ENCODE results near the gene PLCXD3. TPM values are rescaled to one million over a fixed set of nuclear protein-coding genes. Genes with fewer than 3 reads are reported as not detected.

Gene PLCXD3
- total RNA-seq, 4 donors from 2014 or later = 1.3 to 10.9 (median 2.5) TPM

- no peak for DNase-seq
- Histone ChIP-seq H3K27me3 (no peaks in the 10 kb centered on the region), H3K9me3 (no peaks in the 10 kb centered on the region), H3K4me3 (replicated peaks in 1 of 3) (no peak overlapping the region), H3K36me3 (no peaks in the 10 kb centered on the region), H3K27ac (no peak overlapping the region), H3K4me1 (no peaks in the 10 kb centered on the region)
- 93 to 96% methylated on average over 2 of the region's 2 CpGs for WGBS, 2 donors
- intact Hi-C loops (cut with DNase I) = no loop called here
- TF ChIP-seq CTCF (IDR thresholded peaks at IDR 0.05) = no peak
- no peak for TF ChIP-seq POLR2A (IDR thresholded peaks at IDR 0.05)
Observed at GRCh38 chr5:41402845-41403244, 107.6 kb downstream of the PLCXD3 start.

DNA sequence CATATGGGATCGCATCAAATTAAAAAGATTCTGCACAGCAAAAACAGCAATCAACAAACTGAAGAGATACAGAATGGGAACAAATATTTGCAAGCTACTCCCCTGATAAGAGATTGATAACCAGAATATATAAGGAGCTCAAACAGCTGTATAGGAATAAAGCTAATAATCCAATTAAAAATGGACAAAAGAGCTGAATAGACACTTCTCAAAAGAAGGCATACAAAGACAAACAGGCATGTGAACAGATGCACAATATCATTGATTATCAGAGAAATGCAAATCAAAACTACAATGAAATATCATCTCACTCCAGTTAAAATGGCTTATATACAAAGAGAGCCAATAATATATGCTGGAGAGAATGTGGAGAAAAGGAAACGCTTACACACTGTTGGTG lies 110.6 kb downstream of the PLCXD3 start:
- Histone ChIP-seq H3K27me3 (no peaks in the 10 kb centered on the region), H3K9me3 (no peaks in the 10 kb centered on the region), H3K4me3 (replicated peaks in 1 of 3) (no peak overlapping the region), H3K27ac (no peak overlapping the region), H3K36me3 (no peaks in the 10 kb centered on the region), H3K4me1 (no peaks in the 10 kb centered on the region)
- TF ChIP-seq POLR2A (IDR thresholded peaks at IDR 0.05) (no peak), CTCF (IDR thresholded peaks at IDR 0.05) (no peak)
- WGBS, 2 donors = 93 to 98% methylated on average over 2 of the region's 2 CpGs
- intact Hi-C loops (cut with DNase I) = no loop called here
- DNase-seq = no peak

DNA sequence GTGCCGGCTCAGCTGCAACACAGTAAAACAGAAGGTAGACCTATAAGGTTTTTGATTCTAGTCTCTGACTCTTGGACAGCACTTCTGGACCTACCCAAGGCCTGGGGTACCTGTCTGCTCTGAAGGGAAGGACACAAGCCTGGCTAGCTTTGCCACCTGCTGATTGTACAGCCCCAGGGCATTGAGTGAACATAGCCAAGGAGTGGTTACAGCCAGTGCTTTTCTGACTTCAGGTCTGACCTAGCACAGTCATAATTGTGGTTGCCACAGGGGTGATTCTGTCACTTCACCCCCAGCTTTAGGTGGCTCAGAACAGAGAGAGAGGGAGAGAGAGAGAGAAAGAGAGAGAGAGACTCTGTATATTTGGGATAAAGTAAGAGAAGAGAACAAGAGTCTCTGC lies 118.4 kb downstream of the PLCXD3 start:
- intact Hi-C loops (cut with DNase I) = no loop called here
- Histone ChIP-seq H3K27ac (no peak overlapping the region), H3K4me3 (replicated peaks in 1 of 3) (no peak overlapping the region), H3K36me3 (no peaks in the 10 kb centered on the region), H3K9me3 (no peaks in the 10 kb centered on the region), H3K27me3 (no peaks in the 10 kb centered on the region), H3K4me1 (no peaks in the 10 kb centered on the region)
- 89 to 93% methylated on average over 1 of the region's 1 CpG for WGBS, 2 donors
- TF ChIP-seq CTCF (IDR thresholded peaks at IDR 0.05) (no peak), POLR2A (IDR thresholded peaks at IDR 0.05) (no peak)
- no peak for DNase-seq

DNA sequence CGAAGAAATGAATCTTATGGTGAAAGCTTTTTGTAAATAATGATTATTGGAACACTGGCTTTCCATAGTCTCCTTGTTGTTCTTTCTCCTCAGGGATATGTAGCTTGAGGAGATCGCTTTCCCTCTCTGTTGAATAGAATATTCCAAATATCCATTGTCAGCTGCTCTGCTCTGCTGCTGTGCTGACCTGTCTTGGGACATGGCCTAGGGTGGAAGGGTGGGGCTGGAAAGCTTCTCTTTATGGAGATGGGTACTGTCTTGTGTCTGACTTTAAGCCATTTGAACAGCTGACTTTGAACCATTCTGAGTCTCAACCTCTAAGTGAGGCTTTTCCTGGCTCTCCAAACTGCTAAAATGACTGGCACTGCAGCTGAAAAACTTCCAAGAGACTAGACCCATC lies 135.8 kb downstream of the PLCXD3 start:
- no peaks in the 10 kb centered on the region for H3K4me1 ChIP-seq
- intact Hi-C loops (cut with DNase I) = no loop called here

DNA sequence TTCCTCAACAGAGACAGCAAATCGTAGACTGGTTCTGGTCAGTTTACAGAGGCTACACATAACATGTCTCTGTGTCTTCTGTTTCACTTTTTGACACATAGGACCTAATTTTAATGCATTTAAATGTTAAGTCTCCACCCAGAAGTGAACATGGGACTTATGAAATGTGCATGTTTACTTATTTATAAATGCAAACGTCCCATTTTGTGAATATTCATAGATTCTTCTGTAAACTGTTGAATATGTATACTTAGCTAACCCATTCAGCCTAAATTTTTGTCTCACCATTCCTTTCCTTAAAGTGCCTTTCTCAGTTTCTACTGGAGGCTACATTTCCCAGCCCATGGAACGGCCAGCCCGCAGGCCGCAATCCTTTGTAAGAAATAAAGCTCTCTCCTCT lies 137.2 kb downstream of the PLCXD3 start:
- DNase-seq = no peak
- H3K4me3 ChIP-seq (replicated peaks in 1 of 3) = no peak overlapping the region
- intact Hi-C loops (cut with DNase I) = no loop called here
- no peaks in the 10 kb centered on the region for H3K4me1 ChIP-seq
- no peaks in the 10 kb centered on the region for H3K36me3 ChIP-seq
- WGBS, 2 donors = 89 to 92% methylated on average over 5 of the region's 5 CpGs
- no peaks in the 10 kb centered on the region for H3K27me3 ChIP-seq
- TF ChIP-seq CTCF (IDR thresholded peaks at IDR 0.05) (no peak), POLR2A (IDR thresholded peaks at IDR 0.05) (no peak)
- H3K9me3 ChIP-seq = no peaks in the 10 kb centered on the region
- H3K27ac ChIP-seq = no peak overlapping the region

More for the DNA sequence above, 135.8 kb downstream of the PLCXD3 start:
- Histone ChIP-seq H3K9me3 (no peaks in the 10 kb centered on the region), H3K36me3 (no peaks in the 10 kb centered on the region), H3K27me3 (no peaks in the 10 kb centered on the region), H3K27ac (no peak overlapping the region), H3K4me3 (replicated peaks in 1 of 3) (no peak overlapping the region)
- TF ChIP-seq POLR2A (IDR thresholded peaks at IDR 0.05) (no peak), CTCF (IDR thresholded peaks at IDR 0.05) (no peak)
- 93% methylated on average over 2 of the region's 2 CpGs for WGBS, 2 donors
- no peak for DNase-seq
